HEK293 (cell line): ENCODE measurements around the gene APPBP2.
"Not testable (repeated sequence)": the region's sequence is repeated elsewhere in the genome, so short reads cannot be mapped to it uniquely, and the experiment has no call there.

Source experiments
- CTCF ChIA-PET: fragments of 350-600 bp; formaldehyde crosslinking; extraction: SDS; loops from one replicate; lab custom pipeline; 2021; ENCODE audit warnings: antibody characterized with exemption; lab: Yijun Ruan, JAX
- POLR2A ChIA-PET: fragments of 300-600 bp; formaldehyde crosslinking; extraction: SDS; loops from one replicate; lab custom pipeline; 2020; ENCODE audit warnings: antibody characterized with exemption, inconsistent platforms; lab: Yijun Ruan, JAX
- H3K27ac ChIP-seq: fragments of 200-500 bp; sonication (Bioruptor generic); 2 replicates; pipeline ENCODE4 v1.5.1; 2014; ENCODE audit warnings: low read depth, low read length, control low read depth, inconsistent platforms; ENCODE audit errors: extremely low read depth
- H3K36me3 ChIP-seq, 2 experiments: fragments of 200-500 bp in 1 of 2; sonication (Bioruptor generic) in 1 of 2; 1 replicate in 1 of 2; 2 replicates in 1 of 2; pipeline ENCODE4 v1.5.1; 2014 to 2017; ENCODE audit warnings: inconsistent platforms in 2 of 2, low read length in 2 of 2; ENCODE audit not compliant: control insufficient read depth in 2 of 2, insufficient read depth in 1 of 2
- H3K4me1 ChIP-seq: fragments of 200-500 bp; sonication (Bioruptor generic); 2 replicates; pipeline ENCODE4 v1.5.1; 2014; ENCODE audit warnings: mild to moderate bottlenecking, low read length, inconsistent platforms; ENCODE audit not compliant: control insufficient read depth, insufficient read depth
- H3K4me3 ChIP-seq: 2 replicates; pipeline ENCODE4 v1.5.1; 2011; ENCODE audit warnings: low read depth, mild to moderate bottlenecking, control low read depth, low read length, moderate library complexity
- H3K9me3 ChIP-seq: fragments of 200-500 bp; sonication (Bioruptor generic); 2 replicates; pipeline ENCODE4 v1.5.1; 2014; ENCODE audit warnings: low read depth, low read length, inconsistent platforms; ENCODE audit not compliant: control insufficient read depth, insufficient read depth
- KLF9 ChIP-seq: fragments of 450-650 bp; formaldehyde crosslinking; IDR thresholded peaks from 2 replicates; pipeline ENCODE4 v1.5.1; 2016; ENCODE audit warnings: missing biosample characterization, missing genetic modification characterization, low read depth
- MEIS1 ChIP-seq: sonication (generic); formaldehyde crosslinking; IDR thresholded peaks from 2 replicates; pipeline ENCODE4 v1.8.1; 2022; ENCODE audit warnings: missing genetic modification reagents, mild to moderate bottlenecking, borderline replicate concordance
- OSR2 ChIP-seq: fragments of 450-650 bp; formaldehyde crosslinking; IDR thresholded peaks from 2 replicates; pipeline ENCODE4 v1.5.1; 2016; ENCODE audit warnings: missing biosample characterization, missing genetic modification characterization
- PRDM10 ChIP-seq: fragments of 450-650 bp; formaldehyde crosslinking; IDR thresholded peaks from 2 replicates; pipeline ENCODE4 v1.5.1; 2016; ENCODE audit warnings: missing biosample characterization, missing genetic modification characterization
- SETDB1 ChIP-seq: IDR thresholded peaks from one replicate; pipeline ENCODE4 v1.6.1; 2017; ENCODE audit warnings: mild to moderate bottlenecking, low read length, moderate library complexity, mixed read lengths; ENCODE audit not compliant: insufficient read length
- SP7 ChIP-seq: fragments of 450-650 bp; formaldehyde crosslinking; IDR thresholded peaks from 2 replicates; pipeline ENCODE4 v1.5.1; 2016; ENCODE audit warnings: missing biosample characterization, missing genetic modification characterization
- ZNF146 ChIP-seq: fragments of 450-650 bp; formaldehyde crosslinking; IDR thresholded peaks from 2 replicates; pipeline ENCODE4 v1.5.1; 2016; ENCODE audit warnings: missing biosample characterization, missing genetic modification characterization
- ZNF292 ChIP-seq: fragments of 450-650 bp; formaldehyde crosslinking; IDR thresholded peaks from 2 replicates; pipeline ENCODE4 v1.5.1; 2016; ENCODE audit warnings: low read depth, missing biosample characterization, missing genetic modification characterization, borderline replicate concordance
- ZNF311 ChIP-seq: fragments of 450-650 bp; formaldehyde crosslinking; IDR thresholded peaks from 2 replicates; pipeline ENCODE4 v1.5.1; 2017; ENCODE audit warnings: missing biosample characterization, missing genetic modification characterization, borderline replicate concordance
- ZNF362 ChIP-seq: fragments of 450-650 bp; formaldehyde crosslinking; IDR thresholded peaks from 2 replicates; pipeline ENCODE4 v1.5.1; 2016; ENCODE audit warnings: missing biosample characterization, missing genetic modification characterization
- ZNF488 ChIP-seq: fragments of 450-650 bp; formaldehyde crosslinking; IDR thresholded peaks from 2 replicates; pipeline ENCODE4 v1.5.1; 2016; ENCODE audit warnings: missing biosample characterization, missing genetic modification characterization
- ZNF585B ChIP-seq: fragments of 450-650 bp; formaldehyde crosslinking; IDR thresholded peaks from 2 replicates; pipeline ENCODE4 v1.5.1; 2016; ENCODE audit warnings: missing biosample characterization, missing genetic modification characterization
- ZNF629 ChIP-seq: fragments of 450-650 bp; formaldehyde crosslinking; IDR thresholded peaks from 2 replicates; pipeline ENCODE4 v1.5.1; 2017; ENCODE audit warnings: missing biosample characterization, missing genetic modification characterization
- ZNF654 ChIP-seq: fragments of 450-650 bp; formaldehyde crosslinking; IDR thresholded peaks from 2 replicates; pipeline ENCODE4 v1.5.1; 2016; ENCODE audit warnings: low read depth, missing biosample characterization, missing genetic modification characterization
- ZNF664 ChIP-seq: fragments of 450-650 bp; formaldehyde crosslinking; IDR thresholded peaks from 2 replicates; pipeline ENCODE4 v1.5.1; 2016; ENCODE audit warnings: missing biosample characterization, missing genetic modification characterization
- ZNF692 ChIP-seq: fragments of 450-650 bp; formaldehyde crosslinking; IDR thresholded peaks from 2 replicates; pipeline ENCODE4 v1.5.1; 2016; ENCODE audit warnings: missing biosample characterization, missing genetic modification characterization
- ZXDB ChIP-seq: fragments of 450-650 bp; formaldehyde crosslinking; IDR thresholded peaks from 2 replicates; pipeline ENCODE4 v1.5.1; 2016; ENCODE audit warnings: missing biosample characterization, missing genetic modification characterization

The APPBP2 gene

GRCh38 chr17:60421273-60422161 is 104.5 kb downstream of the APPBP2 start (continued):
- TF ChIP-seq ZNF692 (tag by site-specific recombination) (no peak), ZNF311 (no peak), ZXDB (tag by site-specific recombination) (no peak), ZNF292 (no peak), KLF9 (tag by site-specific recombination) (no peak), PRDM10 (no peak), OSR2 (tag by site-specific recombination) (no peak), ZNF664 (tag by site-specific recombination) (no peak), MEIS1 (CRISPR knock-in tag) (no peak), SETDB1 (no peak)
- TF ChIP-seq, all 188 proteins: peak for 0

GRCh38 chr17:60419875-60420274 is 106.2 kb downstream of the APPBP2 start:
- H3K4me3 ChIP-seq, H3K4me1 ChIP-seq, H3K27ac ChIP-seq, H3K36me3 ChIP-seq, POLR2A ChIA-PET, H3K9me3 ChIP-seq: not testable (repeated sequence)
- CTCF ChIA-PET = interaction anchor here (0.6 to 1.6 kb wide), 4 partner anchors 19 to 1110 kb away, joined by 3 to 6 read pairs (median 3); no protein-coding TSS in a partner anchor

GRCh38 chr17:60419003-60419402 is 107.0 kb downstream of the APPBP2 start:
- CTCF ChIA-PET = interaction anchor here (0.6 to 1.6 kb wide), 4 partner anchors 18 to 268 kb away, joined by 3 read pairs; no protein-coding TSS in a partner anchor
- H3K4me1 ChIP-seq, H3K9me3 ChIP-seq, POLR2A ChIA-PET, H3K4me3 ChIP-seq, H3K36me3 ChIP-seq, H3K27ac ChIP-seq: not testable (repeated sequence)
- peak; percentile 92 for TF ChIP-seq ZNF146 (tag by site-specific recombination)

GRCh38 chr17:60416368-60416925 is 109.6 kb downstream of the APPBP2 start:
- ChIA-PET POLR2A (no interaction called here), CTCF (no interaction called here)
- H3K27ac ChIP-seq = no peak overlapping the region
- no peak overlapping the region for H3K4me3 ChIP-seq
- H3K4me1 ChIP-seq = no peaks in the 10 kb centered on the region
- TF ChIP-seq ZNF629 (tag by site-specific recombination) (no peak), ZNF585B (tag by site-specific recombination) (no peak), SP7 (tag by site-specific recombination) (no peak), ZNF488 (tag by site-specific recombination) (no peak), ZNF362 (tag by site-specific recombination) (no peak), ZNF654 (no peak)
- H3K36me3 ChIP-seq = no peaks in the 10 kb centered on the region
- H3K9me3 ChIP-seq = no peaks in the 10 kb centered on the region
